HK-2 (cell line): Measurements from ENCODE around the gene TNFAIP6.

ENCODE experiments used
- DNase-seq: peaks from one replicate; pipeline ENCODE4 v3.0.0-alpha.2; 2018; ENCODE audit not compliant: unreplicated experiment

TNFAIP6 gene

DNA sequence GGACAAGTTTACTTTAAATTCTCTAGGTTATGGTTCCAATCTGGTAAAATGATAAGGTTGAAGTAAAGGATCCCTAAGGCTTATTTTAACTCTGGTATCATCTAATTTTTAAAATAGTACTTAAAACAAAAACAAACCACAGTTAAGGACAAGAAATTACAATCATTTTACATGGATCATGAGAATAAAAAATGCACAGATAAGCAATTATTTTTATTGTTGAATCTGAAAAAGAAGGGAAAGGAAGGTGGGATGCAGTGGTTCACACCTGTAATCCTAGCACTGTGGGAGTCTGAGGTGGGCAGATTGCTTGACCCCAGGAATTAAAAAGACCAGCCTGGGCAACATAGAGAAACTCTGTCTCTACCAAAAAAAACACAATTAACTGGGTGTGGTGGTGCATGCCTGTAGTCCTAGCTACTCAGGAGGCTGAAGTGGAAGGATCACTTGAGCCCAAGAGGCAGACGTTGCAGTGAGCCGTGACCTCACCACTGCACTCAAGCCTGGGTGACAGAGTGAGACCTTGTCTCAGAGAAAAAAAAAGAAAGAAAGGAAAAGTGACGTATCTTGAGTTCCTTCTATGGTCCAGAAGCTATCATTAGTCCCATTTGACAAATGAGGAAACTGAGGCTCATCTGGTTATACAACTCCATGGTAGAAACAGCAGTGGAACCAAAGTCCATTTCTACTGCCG lies 2.5 kb downstream of the TNFAIP6 start:
- DNase-seq: no peak

DNA sequence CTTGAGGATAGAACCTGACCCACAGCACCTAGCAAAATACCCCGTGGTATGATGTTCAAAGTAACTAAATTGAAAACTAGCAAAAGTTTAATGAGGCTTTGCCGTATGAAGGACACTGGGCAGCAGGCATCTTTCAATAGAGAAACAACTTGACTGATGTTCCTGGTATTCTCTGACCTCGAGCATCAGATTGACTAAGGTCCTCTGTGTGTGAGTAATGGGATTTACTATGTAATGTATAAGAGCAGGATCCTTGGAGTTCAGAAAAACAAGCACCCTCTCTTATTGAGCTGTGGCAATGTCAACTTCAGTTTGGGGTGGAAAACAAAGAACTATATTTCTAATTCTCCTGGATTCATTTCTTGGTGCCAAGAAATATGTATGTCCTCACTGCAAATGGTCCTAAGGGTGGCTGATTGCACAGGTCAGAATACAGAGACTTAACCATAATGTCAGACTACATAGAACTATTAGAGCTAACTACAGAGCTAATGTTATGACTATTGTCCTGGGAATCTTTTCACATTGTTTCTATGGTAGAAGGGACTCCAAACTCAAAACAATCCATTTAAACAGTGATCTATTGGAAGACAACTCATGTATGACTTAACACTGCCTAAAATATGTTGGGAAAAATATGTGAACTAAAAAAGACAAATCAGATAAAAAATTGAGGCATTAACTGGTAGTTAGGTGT lies 4.4 kb downstream of the TNFAIP6 start:
- no peak for DNase-seq

DNA sequence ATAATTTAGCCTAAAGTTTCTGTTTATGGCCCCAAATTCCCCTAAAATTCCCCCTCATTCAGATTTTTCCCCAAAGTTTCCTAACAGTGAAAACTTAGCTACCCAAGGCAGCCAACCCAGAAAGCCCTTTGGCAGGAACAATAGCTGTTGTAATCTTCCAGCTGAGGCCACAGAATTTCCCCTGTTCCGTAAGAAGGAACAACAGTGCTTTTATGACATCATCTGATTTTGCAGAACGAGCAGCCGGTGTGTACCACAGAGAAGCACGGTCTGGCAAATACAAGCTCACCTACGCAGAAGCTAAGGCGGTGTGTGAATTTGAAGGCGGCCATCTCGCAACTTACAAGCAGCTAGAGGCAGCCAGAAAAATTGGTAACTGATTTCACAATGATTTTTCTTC lies 6.3 kb downstream of the TNFAIP6 start:
- no peak for DNase-seq

DNA sequence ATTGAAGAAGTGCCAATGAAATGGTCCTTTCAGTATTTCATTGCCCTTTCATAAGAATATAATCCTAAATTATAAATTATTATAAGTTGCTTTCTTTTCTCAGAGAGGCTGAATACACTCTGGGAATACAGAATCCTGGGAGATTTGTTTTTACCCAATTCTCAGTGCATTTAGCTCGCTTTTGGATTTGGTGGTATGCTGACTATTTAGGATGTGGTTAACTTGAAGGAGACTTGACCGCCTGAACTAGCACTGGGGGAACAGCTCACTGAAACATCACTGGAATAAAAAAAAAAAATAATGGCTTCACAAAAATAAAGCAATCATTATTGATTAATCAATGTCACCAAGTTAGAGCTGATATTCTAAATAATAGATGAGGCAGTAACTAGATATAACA lies 10.2 kb downstream of the TNFAIP6 start:
- no peak for DNase-seq

DNA sequence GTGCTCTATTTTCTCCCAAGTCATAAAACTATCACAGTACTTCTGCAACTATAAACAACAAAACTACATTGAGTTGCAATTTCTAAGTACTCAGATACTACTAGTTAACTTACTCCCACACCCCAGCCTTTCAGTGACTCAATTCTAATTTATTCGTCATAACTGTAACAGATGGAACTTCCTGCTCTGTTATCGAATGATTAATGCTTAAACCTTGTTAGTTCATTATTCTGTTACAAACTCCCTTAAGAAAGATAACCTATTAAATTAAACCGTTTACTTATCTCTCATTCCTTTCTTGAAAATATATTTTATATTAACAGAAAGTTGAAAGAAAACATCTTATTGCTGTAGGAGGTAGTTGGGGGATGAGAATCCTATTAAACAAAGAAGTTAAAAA lies 17.0 kb downstream of the TNFAIP6 start:
- DNase-seq: no peak

DNA sequence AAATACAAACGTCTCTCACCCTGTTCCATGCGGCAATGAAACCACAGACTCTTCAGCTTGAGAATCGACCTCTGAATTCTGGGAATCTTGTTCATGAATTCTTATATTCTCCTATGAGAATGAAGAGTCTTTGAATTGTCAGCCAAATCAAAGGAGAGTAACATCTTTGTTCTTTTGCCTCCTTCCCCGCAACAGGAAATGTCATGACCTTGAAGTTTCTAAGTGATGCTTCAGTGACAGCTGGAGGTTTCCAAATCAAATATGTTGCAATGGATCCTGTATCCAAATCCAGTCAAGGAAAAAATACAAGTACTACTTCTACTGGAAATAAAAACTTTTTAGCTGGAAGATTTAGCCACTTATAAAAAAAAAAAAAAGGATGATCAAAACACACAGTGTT lies 21.8 kb downstream of the TNFAIP6 start:
- DNase-seq: no peak

DNA sequence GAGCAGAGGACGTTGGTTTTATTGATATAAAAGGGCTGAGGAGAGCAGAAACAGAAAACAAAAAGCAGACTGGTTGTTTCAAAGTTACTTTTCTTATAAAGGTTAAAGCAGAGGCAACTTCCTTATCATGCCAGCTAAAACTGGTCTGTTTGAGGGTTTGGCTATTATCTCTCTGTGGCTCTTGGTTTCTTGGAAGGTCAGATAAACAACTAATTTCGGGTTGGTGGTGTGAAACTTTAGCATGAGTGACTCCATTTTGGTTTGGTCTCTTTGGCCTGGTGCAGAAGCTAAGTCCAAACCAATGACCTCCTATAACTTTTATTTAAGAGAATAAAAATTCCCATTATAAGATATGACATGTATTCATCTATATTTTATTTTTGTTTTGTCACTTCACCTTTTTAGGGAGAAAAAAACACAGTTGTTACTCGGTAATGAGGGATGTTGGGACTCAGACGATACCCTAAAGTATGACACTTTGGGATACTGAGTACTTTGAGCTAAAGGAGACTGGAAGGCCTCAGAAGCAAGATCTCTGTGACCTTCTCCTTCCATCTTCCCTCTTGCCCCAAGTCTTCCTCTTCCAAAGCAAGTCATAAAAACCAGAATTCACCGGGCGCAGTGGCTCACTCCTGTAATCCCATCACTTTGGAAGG lies 23.3 kb downstream of the TNFAIP6 start:
- no peak for DNase-seq

DNA sequence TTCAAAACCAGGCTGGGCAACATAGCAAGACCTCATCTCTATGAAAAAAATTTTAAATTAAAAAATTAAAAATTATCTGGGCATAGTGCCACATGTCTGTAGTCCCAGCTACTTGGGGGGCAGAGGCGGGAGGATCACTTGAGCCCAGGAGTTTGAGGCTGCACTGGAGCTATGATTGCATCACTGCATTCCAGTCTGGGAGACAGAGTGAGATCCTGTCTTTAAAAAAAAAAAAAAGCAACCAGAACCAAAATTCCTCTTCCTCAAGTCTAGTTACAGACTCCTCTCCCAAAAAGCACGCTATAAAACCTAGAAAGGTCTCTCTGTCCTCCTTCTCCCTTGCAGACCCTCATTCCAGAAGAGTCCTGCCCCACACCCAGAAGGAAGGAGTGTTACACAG lies 23.9 kb downstream of the TNFAIP6 start:
- DNase-seq: no peak

DNA sequence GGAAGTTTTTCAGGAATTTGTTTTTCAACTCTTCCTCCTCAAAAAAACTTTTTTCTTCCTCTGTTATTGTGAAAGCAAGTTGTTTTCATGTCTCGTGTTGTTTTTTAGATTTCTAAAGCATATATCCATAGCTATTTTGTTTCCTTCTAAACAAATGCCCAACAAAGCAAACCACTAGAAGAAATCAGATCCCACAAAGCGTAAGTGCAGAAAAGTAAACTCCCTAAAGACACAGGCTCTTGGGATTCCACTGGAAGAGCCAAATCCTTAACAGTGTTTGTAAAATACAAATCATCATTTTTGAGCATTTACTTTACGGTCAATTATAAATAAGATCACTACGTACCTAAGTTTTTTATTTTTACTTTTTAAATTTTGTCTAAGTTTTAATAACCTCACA lies 30.6 kb downstream of the TNFAIP6 start:
- DNase-seq: no peak

DNA sequence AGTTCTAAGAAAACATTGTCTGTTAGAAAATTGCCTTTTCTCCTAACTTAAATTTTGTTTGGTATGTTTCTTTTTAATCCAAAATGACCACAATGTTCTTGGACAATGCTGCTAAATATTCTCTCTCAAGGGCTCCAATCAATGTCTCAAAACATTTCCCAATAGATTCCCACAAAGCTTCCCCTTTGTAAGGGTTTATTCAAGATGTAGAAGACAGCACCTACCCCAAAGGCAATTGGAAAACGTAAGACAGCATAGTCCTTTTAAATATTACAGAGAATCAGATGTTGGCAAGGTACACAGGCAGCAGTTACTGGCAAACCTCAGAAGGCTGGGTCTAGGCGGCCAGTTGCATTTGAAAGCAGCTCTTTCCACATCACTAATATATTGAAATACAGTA lies 34.0 kb downstream of the TNFAIP6 start:
- no peak for DNase-seq

DNA sequence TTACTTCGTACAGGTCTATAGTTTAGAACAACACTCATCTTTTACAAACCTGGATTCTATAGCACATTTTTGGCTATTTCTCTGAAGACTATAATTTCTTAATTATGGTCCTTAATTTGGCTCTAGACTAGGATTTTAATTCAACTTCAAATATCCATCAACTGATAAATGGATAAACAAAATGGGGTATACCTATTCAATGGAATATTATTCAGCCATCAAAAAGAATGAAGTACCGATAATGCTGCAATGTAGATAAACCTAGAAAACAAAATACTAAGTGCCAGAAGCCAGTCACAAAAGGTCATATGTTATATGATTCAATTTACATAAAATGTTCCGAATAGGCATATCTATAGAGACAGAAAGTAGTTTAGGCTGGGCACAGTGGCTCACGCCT lies 37.1 kb downstream of the TNFAIP6 start:
- DNase-seq: no peak

DNA sequence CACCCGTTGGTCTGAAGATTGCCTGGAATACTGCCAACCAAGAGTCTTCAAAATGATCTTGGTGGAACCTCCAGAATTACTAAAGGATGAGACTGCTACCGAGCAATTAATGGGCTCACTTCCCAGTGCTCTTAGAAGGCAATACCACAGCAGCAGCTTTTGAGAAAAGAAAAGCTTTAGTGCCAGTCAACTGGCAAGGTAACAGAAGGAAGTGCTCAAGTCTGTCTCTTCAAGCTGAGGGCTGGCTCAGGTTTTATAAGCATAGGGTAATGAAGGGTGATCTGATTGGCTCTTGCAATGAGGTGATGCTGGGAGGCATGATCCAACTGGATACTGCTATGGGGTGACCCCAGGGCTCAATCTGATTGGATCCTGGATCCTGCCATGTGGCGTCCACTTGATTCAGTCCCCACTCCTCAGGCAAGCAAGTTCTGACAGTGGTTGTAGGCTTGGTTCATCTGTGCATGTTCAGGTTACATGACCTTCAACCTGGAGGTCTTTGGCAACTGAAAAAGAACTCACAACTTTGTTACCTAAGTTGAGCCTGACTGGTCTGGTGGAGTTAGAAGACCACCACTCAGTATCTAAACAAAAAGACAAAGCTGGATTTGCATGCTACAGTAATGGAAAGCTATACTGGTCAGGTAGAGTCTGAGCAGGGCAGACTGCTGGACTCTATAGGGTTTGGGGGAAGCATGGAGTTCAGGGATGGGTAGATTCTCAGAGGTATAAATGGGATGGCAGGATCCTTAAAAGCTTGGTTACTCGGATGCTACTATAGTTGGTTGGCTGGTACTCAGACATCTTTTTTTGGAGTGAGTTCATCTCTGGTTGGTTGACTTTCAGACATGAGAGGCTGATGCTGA lies 38.4 kb downstream of the TNFAIP6 start:
- no peak for DNase-seq

DNA sequence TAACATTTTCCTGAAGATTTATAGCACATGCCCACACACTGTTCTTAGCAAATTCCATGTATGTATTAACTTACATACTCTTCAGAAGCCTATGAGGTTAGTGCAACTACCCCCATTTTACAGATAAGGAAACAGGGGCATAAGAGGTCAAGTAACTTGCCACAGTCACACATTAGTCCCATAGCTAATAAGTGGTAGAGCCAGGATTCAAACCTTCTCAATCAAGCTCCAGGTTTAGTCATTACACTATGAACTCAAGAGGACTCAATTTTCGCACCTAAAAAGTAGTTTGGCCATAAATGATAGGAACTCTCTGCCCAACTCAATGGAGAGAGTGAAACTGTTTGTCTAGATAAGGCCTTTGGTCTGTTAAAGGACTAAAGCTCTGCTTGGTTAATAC lies 42.6 kb downstream of the TNFAIP6 start:
- DNase-seq: no peak

DNA sequence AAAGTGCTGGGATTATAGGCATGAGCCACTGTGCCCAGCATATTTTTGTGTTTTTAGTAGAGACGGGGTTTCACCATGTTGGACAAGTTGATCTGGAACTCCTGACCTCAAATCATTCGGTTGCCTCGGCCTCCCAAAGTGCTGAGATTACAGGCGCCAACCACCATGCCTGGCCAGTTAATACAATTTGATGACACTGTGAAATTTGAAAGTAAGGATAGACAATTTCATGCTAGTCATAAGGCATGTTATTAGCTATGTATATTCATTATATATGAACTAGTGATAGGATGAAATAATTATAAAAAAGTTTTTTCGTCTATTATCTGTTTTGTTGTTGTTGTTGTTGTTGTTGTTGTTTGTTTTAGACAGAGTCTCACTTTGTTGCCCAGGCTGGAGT lies 43.8 kb downstream of the TNFAIP6 start:
- no peak for DNase-seq

DNA sequence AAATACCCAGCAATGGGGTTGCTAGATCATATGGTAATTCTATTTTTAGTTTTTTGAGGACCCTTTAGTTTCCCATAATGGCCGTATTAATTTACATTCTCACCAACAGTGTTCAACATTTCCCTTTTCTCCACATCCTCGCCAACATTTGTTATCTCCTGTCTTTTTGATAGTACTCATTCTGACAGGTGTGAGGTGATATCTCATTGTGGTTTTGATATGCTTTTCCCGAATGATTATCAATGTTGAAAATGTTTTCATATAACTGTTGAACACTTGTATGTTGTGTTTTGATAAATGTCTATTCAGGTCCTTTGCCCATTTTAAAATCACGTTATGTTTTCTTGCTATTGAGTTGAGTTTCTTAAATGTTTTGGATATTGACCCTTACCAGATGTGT lies 46.5 kb downstream of the TNFAIP6 start:
- no peak for DNase-seq

DNA sequence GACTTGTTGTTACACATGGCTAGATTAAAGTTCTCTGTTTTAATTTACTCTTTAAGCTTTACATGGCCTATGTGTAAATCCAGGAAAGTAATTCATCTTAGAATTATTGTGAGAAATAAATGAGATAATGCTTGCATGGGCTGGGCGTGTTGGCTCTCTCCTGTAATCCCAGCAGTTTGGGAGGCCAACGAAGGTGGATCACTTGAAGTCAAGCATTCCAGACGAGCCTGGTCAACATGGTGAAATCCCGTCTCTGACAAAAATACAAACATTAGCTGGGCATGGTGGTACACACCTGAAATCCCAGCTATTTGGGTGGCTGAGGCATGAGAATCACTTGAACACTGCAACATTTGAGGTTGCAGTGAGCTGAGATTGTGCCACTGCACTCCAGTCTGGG lies 48.0 kb downstream of the TNFAIP6 start:
- DNase-seq: no peak

DNA sequence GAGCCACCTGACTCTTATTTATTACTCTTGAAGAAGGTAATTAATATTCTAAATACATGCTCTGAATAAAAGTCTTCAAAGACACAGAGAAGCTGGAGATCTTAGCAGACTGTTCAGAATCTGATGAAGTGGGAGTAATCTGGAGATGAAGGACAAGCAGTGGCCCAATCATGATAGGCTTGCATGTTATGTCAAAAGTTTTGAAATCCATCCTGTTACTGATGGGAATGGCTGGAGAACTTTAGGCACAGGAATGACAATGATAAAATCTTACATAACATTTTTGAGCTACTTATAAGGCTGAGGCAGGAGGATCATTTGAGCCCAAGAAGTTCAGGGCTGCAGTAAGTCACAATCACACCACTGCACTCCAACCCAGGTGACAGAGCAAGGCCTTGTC lies 49.9 kb downstream of the TNFAIP6 start:
- DNase-seq: no peak

DNA sequence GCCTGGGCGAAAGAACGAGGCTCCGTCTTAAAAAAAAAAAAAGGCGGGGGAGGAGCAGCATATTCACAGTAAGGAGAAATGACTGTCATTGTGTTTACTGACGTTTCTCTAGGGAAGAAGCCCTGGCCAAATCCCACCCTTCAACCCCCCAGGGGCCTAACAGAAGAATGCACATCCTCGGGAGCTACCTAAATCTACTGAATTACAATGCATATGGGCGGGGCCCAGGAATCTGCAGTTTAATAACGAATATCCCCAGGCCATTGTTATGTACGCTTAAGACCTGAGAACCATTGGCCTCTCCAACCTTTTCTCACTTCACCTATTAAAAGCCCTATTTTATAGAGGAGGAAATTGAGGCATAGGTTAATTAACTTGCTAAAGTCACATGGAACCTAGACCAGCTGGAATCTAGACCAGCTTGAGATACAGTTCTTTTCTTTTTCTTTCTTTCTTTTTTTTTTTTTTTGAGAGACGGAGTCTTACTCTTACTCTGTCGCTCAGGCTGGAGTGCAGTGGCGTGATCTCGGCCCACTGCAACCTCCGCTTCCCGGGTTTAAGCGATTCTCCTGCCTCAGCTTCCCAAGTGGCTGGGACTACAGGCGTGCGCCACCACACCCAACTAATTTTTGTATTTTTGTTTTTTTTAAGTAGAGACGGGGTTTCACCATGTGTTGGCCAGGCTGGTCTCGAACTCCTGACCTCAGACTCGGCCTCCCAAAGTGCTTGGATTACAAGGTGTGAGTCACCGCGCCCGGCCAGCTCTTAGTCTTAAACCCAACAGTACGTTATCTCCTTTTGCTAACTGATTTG lies 51.6 kb downstream of the TNFAIP6 start:
- DNase-seq: no peak

DNA sequence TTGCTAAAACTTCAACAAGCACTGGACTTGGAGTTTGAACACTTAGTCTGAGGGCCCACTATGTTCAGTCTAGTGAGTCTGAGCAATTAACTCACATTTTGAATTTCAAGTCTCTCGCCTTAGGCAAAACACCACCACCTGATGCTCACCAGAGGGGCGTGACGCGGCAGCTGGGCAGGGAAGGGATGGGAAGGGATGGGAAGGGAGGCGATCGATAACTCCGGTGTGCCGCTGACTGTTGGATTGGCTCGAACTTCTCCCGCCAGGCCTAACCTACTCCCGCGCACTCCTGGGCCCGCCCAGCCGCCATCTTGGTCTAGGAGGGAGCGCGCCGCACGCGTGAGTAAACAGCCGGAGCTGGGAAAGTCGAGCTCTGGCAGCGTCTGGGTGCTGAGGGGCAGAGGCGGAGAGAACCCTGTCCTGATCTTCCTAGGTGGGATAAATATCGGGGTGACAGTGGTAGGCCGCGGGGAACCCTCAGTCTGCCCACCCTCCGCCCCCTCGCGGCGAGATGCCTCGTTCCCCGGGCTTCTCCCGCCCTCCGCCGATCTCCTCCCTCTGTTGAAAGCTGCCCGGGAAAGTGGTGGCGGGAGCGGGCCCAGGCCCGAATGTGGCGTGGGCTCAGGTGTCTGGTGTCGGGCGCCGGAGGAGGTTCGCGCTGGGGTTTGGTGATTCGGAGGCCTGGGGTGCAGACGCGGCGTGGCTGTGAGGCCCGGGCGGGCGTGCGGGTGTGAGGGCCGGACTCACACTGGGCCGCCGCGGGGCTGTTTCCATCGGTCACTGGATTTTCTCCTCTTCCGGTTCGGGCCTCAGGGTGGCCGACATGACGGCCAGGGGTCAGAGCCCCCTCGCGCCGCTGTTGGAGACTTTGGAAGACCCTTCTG lies 52.5 kb downstream of the TNFAIP6 start, which contains the start of gene RIF1:
Gene RIF1, plus strand, starts transcription at position 302 of the 884 bp plus-strand sequence. Its CDS starts 522 bp downstream, at position 824.
- DNase-seq: peak; percentile 95

DNA sequence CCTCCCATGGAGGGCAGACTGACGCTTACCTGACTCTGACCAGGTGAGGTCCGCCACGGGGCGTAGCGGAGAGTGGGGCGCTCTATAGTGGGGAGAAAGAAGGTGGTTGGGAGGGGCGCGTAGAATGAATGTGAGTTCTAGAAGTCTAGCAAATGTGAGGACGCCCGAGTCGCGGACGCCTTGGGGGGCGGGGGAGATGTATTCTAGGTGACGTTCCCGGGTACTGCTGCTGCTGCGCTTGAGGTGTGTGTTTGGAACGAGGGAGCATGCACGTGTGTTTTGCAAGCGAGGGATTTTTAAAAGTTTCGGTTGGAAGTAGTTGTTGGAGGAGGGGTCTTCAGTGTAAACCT lies 53.1 kb downstream of the TNFAIP6 start:
- DNase-seq: peak; percentile 54
